Brain microvascular endothelial cell (primary cell): ENCODE data around the gene PXDN.

Experiments
- DNase-seq: peaks from one replicate; pipeline ENCODE4 v3.0.0-alpha.2; 2020
- H3K27ac ChIP-seq: fragments of 250-450 bp; sonication (Bioruptor Pico); 2 replicates; pipeline ENCODE4 v1.5.1; 2020; ENCODE audit warnings: mild to moderate bottlenecking, moderate library complexity
- H3K27me3 ChIP-seq: fragments of 250-450 bp; sonication (Bioruptor Pico); replicated peaks from 2 replicates; pipeline ENCODE4 v1.5.1; 2020; ENCODE audit warnings: mild to moderate bottlenecking
- H3K36me3 ChIP-seq: fragments of 250-450 bp; sonication (Bioruptor Pico); replicated peaks from 2 replicates; pipeline ENCODE4 v1.5.1; 2020; ENCODE audit warnings: mild to moderate bottlenecking
- H3K4me3 ChIP-seq: 2 replicates; pipeline ENCODE4 v1.5.1; 2011; ENCODE audit warnings: low read depth, mild to moderate bottlenecking, control low read depth, low read length, moderate library complexity
- in situ Hi-C: cut with HindIII; loops from 2 replicates; pipeline ENCODE4 v1.10.0; 2017; ENCODE audit warnings: low sequenced_read_pairs, low pct_ligation_motif_present
- TF ChIP-seq, protein P1 (sequence below): IDR thresholded peaks from 2 replicates; pipeline ENCODE4 v1.5.1; 2011; ENCODE audit warnings: low read depth, mild to moderate bottlenecking, moderate library complexity, low read length, control low read depth, inconsistent platforms; ENCODE audit errors: missing control alignments

PXDN gene

DNA sequence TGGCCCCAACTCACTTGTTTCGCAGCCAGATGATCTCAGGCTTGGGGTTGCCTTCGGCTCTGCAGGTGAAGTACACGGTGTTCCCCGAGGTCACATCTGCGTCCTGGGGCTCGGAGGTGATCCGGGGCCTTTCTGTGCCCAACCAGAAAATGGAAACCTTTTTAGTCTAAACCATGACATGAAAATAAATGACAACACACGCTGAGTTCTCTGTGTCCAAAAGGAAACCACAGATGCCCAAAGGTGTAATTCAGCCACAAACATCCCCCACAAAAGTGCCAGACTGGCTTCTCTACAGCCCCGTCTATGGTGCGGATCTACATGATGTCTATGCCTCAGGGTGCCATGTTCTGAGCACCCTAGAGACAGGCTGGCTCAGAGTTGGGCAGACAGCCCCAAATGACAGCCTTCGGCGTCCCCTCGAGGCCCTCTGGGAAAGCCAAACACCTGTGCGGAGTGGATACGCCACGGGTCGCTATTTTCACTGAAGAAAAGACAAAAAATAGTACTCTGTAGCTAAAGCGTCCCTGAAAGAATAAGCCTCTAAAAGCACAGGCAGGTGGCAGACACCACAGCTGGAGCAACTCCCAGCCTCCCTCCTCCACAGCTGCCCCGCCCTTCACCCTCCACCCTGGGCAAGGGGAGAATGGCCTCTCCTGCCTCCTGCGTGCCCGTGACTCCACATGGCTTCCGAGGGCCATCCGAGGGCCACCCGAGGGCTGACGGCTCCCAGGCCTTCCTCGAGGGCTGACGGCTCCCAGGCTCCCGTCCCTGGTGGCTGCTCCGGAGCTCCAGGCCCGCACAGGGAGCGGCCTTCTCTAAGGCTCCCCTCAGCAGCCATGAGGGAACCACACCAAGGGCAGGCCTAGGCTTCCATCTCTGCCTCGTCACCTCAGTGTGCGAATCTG, 67.1 kb downstream of the PXDN start:
- in situ Hi-C loops = no loop called here
- TF ChIP-seq, protein P1, sequence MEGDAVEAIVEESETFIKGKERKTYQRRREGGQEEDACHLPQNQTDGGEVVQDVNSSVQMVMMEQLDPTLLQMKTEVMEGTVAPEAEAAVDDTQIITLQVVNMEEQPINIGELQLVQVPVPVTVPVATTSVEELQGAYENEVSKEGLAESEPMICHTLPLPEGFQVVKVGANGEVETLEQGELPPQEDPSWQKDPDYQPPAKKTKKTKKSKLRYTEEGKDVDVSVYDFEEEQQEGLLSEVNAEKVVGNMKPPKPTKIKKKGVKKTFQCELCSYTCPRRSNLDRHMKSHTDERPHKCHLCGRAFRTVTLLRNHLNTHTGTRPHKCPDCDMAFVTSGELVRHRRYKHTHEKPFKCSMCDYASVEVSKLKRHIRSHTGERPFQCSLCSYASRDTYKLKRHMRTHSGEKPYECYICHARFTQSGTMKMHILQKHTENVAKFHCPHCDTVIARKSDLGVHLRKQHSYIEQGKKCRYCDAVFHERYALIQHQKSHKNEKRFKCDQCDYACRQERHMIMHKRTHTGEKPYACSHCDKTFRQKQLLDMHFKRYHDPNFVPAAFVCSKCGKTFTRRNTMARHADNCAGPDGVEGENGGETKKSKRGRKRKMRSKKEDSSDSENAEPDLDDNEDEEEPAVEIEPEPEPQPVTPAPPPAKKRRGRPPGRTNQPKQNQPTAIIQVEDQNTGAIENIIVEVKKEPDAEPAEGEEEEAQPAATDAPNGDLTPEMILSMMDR = no peak
- H3K4me3 ChIP-seq = no peak overlapping the region
- no peaks in the 10 kb centered on the region for H3K27me3 ChIP-seq
- H3K27ac ChIP-seq = no peak overlapping the region
- peaks cover 66% of the 10 kb centered on the region for H3K36me3 ChIP-seq
- DNase-seq = no peak

DNA sequence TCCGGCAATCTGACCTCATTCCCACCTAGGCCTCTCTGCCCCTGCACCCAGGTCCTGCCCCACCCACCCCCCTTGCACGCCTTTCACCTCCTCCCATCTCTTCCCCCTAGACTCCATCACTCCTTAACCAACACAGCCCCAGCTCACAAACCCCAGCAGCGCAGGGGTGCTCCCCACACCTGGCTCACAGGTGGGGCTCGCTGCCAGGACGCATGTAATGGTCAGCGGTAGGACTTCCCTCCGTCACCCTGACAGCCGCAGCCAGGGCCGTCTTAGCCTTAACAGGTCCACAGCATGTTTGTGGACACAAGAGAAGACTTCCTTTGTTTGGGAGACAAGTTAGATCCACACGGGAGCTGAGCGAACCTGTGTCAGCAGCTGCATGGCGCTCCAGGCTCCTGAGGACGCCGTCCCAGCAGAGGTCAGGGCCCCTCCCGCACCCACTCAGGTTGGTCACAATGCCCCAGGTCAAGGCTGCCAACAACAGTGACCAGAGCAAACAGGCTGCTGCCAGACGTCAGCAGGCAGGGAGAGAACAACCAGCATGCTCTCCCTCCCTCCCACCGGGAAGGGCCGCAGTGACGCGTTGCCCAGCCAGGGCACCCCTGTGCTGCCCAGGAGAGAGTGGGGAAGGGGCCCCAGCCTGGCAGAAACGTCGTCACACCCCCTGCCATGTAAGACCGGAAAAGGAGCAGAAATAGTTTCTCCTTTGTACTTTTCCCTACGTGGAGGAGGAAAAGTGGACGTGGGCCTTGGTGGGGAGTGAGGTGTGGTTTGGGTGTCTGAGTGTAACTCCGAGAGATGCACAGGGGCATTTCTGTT, 68.0 kb downstream of the PXDN start:
- H3K27me3 ChIP-seq = no peaks in the 10 kb centered on the region
- no peak for DNase-seq
- TF ChIP-seq, protein P1 = no peak
- in situ Hi-C loops = no loop called here
- peak overlapping the region; percentile 20 for H3K27ac ChIP-seq
- H3K4me3 ChIP-seq = no peak overlapping the region
- peaks cover 67% of the 10 kb centered on the region for H3K36me3 ChIP-seq

DNA sequence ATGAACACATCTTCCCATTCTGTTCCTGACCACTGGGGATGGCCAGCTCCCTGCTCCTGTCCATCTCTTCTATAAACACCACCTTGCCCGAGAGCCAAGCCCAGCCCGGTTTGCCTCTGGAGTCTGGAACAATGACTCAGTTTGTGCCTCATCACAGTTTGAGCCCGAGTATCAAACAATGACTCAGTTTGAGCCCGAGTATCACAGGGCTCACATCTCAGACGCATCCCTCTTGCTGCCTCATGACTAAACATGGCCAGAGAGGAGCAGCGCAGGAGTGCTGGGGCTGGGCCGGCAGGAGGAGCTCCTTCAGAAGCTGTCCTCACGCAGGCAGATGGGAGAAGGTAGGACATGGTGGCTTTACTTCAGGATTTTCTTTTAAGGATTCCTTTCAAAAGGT, 68.7 kb downstream of the PXDN start:
- peak overlapping the region; percentile 28 for H3K27ac ChIP-seq
- in situ Hi-C loops = no loop called here
- TF ChIP-seq, protein P1 = peak; percentile 94
- DNase-seq = peak; percentile 92
- H3K27me3 ChIP-seq = no peaks in the 10 kb centered on the region
- no peak overlapping the region for H3K4me3 ChIP-seq
- peaks cover 68% of the 10 kb centered on the region for H3K36me3 ChIP-seq

DNA sequence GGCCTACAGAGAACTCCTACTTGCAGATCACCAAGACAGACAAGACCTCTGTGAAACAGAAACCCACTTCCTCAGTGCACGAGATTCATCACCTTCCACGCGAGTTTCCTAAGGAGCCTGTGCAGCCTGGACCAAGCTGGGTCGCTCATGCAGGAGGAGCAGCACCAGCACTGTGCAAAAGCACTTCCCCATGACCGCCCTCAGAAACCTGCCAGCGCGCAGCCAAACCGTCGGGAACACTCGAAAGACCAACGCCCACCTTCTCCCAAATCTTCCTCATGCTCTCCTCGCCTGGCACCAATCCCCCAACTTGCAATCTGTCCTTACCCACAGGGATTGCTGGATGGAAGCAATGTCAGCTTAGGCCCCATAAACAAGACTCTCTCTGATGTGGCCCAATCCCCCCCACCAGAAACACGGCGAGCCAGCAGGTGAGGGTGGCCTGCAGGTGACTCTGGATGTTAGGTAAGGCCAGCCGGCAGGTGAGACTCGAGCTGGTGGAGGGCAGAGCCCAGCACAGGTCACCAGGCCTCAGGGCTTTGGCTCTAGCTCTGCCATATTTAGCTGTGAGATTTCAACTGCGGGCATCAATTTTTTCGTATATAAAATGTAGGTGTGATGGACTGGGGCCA, 69.4 kb downstream of the PXDN start:
- DNase-seq = no peak
- Histone ChIP-seq H3K4me3 (no peak overlapping the region), H3K36me3 (peaks cover 65% of the 10 kb centered on the region), H3K27ac (peak overlapping the region; percentile 28), H3K27me3 (no peaks in the 10 kb centered on the region)
- TF ChIP-seq, protein P1 = no peak
- in situ Hi-C loops = no loop called here

DNA sequence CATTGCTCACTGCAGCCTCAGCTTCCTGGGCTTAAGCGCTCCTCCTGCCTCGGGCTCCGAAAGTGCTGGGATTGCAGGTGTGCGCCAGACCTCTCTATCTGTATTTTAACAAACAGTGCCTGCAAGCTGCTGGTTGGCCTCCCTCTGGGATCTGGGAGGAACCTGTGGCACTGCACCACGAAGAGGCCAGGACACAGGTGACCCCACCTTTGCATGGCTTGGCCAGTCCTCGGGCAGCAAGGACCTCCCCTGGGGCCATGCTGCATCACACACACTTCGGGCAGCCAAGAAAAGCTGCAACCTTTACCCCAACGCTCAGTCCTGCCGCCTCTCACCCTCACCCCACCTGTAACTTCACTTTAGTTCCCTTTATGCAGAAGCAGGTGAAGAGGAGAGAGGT, 70.0 kb downstream of the PXDN start:
- no peaks in the 10 kb centered on the region for H3K27me3 ChIP-seq
- no peak overlapping the region for H3K4me3 ChIP-seq
- no peak for DNase-seq
- in situ Hi-C loops = no loop called here
- peaks cover 68% of the 10 kb centered on the region for H3K36me3 ChIP-seq
- TF ChIP-seq, protein P1 = no peak
- no peak overlapping the region for H3K27ac ChIP-seq
